BJ (cell line): ENCODE measurements around the gene ANKRD17. TPM values are rescaled to one million over a fixed set of nuclear protein-coding genes. Genes with fewer than 3 reads are reported as not detected.
"Not testable (repeated sequence)": the region's sequence is repeated elsewhere in the genome, so short reads cannot be mapped to it uniquely, and the experiment has no call there.

Experiments used
- CTCF ChIA-PET: fragments of 350-600 bp; formaldehyde crosslinking; extraction: SDS; loops from one replicate; lab custom pipeline; 2021; ENCODE audit warnings: antibody characterized with exemption, inconsistent platforms; lab: Yijun Ruan, JAX
- POLR2A ChIA-PET: fragments of 300-600 bp; sonication (Branson Sonifier 250); formaldehyde crosslinking; extraction: SDS; loops from one replicate; lab custom pipeline; 2021; ENCODE audit warnings: antibody characterized with exemption; lab: Charles Lee
- DNase-seq: peaks from one replicate; pipeline ENCODE4 v3.0.0-alpha.2; 2011; ENCODE audit warnings: low read depth
- H3K27me3 ChIP-seq: 2 replicates; pipeline ENCODE4 v1.6.0; 2011; ENCODE audit warnings: low read length; ENCODE audit not compliant: control insufficient read depth, insufficient read depth
- H3K36me3 ChIP-seq: 2 replicates; pipeline ENCODE4 v1.5.1; 2011; ENCODE audit warnings: low read length; ENCODE audit not compliant: control insufficient read depth, insufficient read depth
- H3K4me3 ChIP-seq: 2 replicates; pipeline ENCODE4 v1.5.1; 2011; ENCODE audit warnings: low read depth, mild to moderate bottlenecking, control low read depth, low read length
- polyA plus RNA-seq: library from polyadenylated mRNA; depleted of rRNA; stranded (reverse); fragments of >200 nt; gene quantifications from 2 replicates; pipeline ENCODE4 v1.2.3, GENCODE V29; 2011
- TF ChIP-seq, protein P1 (sequence below): IDR thresholded peaks from 2 replicates; pipeline ENCODE4 v1.5.1; 2011; ENCODE audit warnings: low read depth, mild to moderate bottlenecking, control low read depth, inconsistent platforms, low read length, moderate library complexity; ENCODE audit not compliant: insufficient read depth

Gene ANKRD17
- polyA plus RNA-seq, 1 experiment: 39.6 TPM

GRCh38 chr4:73212982-73213730, 45.4 kb downstream of the ANKRD17 start:
- POLR2A ChIA-PET: no interaction called here
- no peak for DNase-seq
- TF ChIP-seq, protein P1, sequence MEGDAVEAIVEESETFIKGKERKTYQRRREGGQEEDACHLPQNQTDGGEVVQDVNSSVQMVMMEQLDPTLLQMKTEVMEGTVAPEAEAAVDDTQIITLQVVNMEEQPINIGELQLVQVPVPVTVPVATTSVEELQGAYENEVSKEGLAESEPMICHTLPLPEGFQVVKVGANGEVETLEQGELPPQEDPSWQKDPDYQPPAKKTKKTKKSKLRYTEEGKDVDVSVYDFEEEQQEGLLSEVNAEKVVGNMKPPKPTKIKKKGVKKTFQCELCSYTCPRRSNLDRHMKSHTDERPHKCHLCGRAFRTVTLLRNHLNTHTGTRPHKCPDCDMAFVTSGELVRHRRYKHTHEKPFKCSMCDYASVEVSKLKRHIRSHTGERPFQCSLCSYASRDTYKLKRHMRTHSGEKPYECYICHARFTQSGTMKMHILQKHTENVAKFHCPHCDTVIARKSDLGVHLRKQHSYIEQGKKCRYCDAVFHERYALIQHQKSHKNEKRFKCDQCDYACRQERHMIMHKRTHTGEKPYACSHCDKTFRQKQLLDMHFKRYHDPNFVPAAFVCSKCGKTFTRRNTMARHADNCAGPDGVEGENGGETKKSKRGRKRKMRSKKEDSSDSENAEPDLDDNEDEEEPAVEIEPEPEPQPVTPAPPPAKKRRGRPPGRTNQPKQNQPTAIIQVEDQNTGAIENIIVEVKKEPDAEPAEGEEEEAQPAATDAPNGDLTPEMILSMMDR: no peak
- no peaks in the 10 kb centered on the region for H3K27me3 ChIP-seq
- no peaks in the 10 kb centered on the region for H3K36me3 ChIP-seq
- no peak overlapping the region for H3K4me3 ChIP-seq
- CTCF ChIA-PET: interaction anchor here (0.7 to 1.8 kb wide), 2 partner anchors 10 to 13 kb away, joined by 3 read pairs; no protein-coding TSS in a partner anchor

GRCh38 chr4:73211968-73212367, 46.6 kb downstream of the ANKRD17 start:
- DNase-seq: no peak
- no peaks in the 10 kb centered on the region for H3K27me3 ChIP-seq
- no peak overlapping the region for H3K4me3 ChIP-seq
- TF ChIP-seq, protein P1: no peak
- POLR2A ChIA-PET: no interaction called here
- CTCF ChIA-PET: interaction anchor here (1.0 to 1.8 kb wide), 2 partner anchors 12 to 45 kb away, joined by 3 read pairs; no protein-coding TSS in a partner anchor
- no peaks in the 10 kb centered on the region for H3K36me3 ChIP-seq

- Histone ChIP-seq H3K27me3 (no peaks in the 10 kb centered on the region), H3K36me3 (no peaks in the 10 kb centered on the region), H3K4me3 (no peak overlapping the region)
- POLR2A ChIA-PET: no interaction called here
- CTCF ChIA-PET: no interaction called here
- TF ChIP-seq, protein P1: no peak
- DNase-seq: no peak
Observed at GRCh38 chr4:73208376-73208775, 50.2 kb downstream of the ANKRD17 start.

- no peaks in the 10 kb centered on the region for H3K36me3 ChIP-seq
- ChIA-PET POLR2A (no interaction called here), CTCF (no interaction called here)
- TF ChIP-seq, protein P1: no peak
- no peak overlapping the region for H3K4me3 ChIP-seq
- no peaks in the 10 kb centered on the region for H3K27me3 ChIP-seq
- no peak for DNase-seq
Observed at GRCh38 chr4:73206236-73206635, 52.4 kb downstream of the ANKRD17 start.

GRCh38 chr4:73205482-73205881, 53.1 kb downstream of the ANKRD17 start:
- H3K36me3 ChIP-seq: no peaks in the 10 kb centered on the region
- CTCF ChIA-PET: no interaction called here
- no peak overlapping the region for H3K4me3 ChIP-seq
- TF ChIP-seq, protein P1: no peak
- no peak for DNase-seq
- no peaks in the 10 kb centered on the region for H3K27me3 ChIP-seq
- POLR2A ChIA-PET: no interaction called here

DNA sequence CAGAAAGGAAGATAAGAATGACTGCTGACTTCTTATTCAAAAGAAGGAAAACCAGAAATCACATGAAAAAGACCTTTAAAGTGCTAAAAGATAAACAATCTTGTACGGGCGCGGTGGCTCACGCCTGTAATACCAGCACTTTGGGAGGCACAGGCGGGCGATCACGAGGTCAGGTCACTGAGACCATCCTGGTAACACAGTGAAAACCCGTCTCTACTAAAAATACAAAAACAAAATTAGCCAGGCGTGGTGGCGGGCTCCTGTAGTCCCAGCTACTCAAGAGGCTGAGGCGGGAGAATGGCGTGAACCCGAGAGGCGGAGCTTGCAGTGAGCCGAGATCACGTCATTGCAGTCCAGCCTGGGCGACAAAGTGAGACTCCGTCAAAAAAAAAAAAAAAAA, 54.6 kb downstream of the ANKRD17 start:
- H3K4me3 ChIP-seq, CTCF ChIA-PET, POLR2A ChIA-PET, DNase-seq, H3K27me3 ChIP-seq, H3K36me3 ChIP-seq: not testable (repeated sequence)
